Measurements from ENCODE around the gene GORASP1. TPM values are rescaled to one million over a fixed set of nuclear protein-coding genes. Genes with fewer than 3 reads are reported as not detected.

GORASP1 gene
- total RNA-seq, 2 donors from 2014 or later = 47.4 to 48.9 TPM

DNA sequence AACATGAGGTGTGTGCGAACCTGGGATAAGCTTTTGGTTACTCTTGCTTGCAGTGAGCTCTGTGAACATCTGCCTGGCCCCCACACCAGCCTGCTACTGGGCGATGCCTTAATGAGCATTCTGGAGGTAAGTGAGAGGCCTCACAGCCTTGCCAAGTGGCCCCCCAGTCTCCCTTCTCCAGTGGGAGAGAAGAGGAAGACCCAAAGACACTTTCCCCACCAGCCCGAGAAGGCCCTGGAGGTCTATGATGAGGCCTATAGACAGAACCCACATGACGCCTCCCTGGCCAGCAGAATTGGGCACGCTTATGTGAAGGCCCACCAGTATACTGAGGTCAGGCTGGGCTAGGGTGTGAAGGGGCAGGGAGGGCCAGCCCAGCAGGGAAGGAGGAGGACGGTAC, 22.6 kb upstream of the GORASP1 start:
- H3K9ac ChIP-seq (ENCODE audit: extremely low read depth, low read length, poor library complexity, severe bottlenecking) = no peak overlapping the region
- 91% methylated on average over 6 of the region's 6 CpGs; no CpG with 5 or more reads in 1 of the 2 experiments for WGBS, 2 experiments (ENCODE audit: insufficient coverage in 1 of 2, insufficient read length in 1 of 2)
- no peak overlapping the region for H3K4me3 ChIP-seq (ENCODE audit: low read length)
- Mint-ChIP-seq H3K27me3 (ENCODE audit: insufficient read depth) (no peaks in the 10 kb centered on the region), H3K27ac (no peak overlapping the region), H3K9me3 (no peaks in the 10 kb centered on the region), H3K4me3 (no peak overlapping the region), H3K36me3 (ENCODE audit: low read depth) (no peaks in the 10 kb centered on the region), H3K4me1 (peaks cover 9% of the 10 kb centered on the region)
- H3K36me3 ChIP-seq (ENCODE audit: control insufficient read depth, insufficient read depth, low read length) = no peaks in the 10 kb centered on the region
- no peak overlapping the region for H3K27ac ChIP-seq (ENCODE audit: low read depth, low read length)
- H3K9me3 ChIP-seq (ENCODE audit: control insufficient read depth, low read length) = no peaks in the 10 kb centered on the region
- no peaks in the 10 kb centered on the region for H3K4me1 ChIP-seq (ENCODE audit: control insufficient read depth, insufficient read depth, low read length)
- TF ChIP-seq, protein P1, sequence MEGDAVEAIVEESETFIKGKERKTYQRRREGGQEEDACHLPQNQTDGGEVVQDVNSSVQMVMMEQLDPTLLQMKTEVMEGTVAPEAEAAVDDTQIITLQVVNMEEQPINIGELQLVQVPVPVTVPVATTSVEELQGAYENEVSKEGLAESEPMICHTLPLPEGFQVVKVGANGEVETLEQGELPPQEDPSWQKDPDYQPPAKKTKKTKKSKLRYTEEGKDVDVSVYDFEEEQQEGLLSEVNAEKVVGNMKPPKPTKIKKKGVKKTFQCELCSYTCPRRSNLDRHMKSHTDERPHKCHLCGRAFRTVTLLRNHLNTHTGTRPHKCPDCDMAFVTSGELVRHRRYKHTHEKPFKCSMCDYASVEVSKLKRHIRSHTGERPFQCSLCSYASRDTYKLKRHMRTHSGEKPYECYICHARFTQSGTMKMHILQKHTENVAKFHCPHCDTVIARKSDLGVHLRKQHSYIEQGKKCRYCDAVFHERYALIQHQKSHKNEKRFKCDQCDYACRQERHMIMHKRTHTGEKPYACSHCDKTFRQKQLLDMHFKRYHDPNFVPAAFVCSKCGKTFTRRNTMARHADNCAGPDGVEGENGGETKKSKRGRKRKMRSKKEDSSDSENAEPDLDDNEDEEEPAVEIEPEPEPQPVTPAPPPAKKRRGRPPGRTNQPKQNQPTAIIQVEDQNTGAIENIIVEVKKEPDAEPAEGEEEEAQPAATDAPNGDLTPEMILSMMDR (conservative IDR thresholded peaks at IDR 0.05) = no peak
- H3K27me3 ChIP-seq (ENCODE audit: control insufficient read depth, insufficient read depth, low read length, poor library complexity, severe bottlenecking) = no peaks in the 10 kb centered on the region
- DNase-seq = no peak

DNA sequence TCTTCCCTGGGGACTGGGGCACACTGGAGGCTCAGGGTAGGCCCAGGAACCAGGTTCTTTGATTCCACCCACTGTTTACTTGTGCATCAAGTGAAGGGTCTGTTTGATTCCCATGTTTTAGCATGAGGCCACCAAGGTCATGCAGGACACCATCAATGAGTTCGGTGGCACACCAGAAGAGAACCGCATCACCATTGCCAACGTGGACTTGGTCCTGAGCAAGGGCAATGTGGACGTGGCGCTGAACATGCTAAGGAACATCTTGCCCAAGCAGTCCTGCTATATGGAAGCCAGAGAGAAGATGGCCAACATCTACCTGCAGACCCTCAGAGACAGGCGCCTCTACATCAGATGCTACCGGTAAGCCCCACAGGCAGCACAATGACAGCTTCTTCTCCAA, 21.5 kb upstream of the GORASP1 start:
- WGBS, 2 experiments (ENCODE audit: insufficient coverage in 1 of 2, insufficient read length in 1 of 2) = 94 to 100% methylated on average over 6 to 7 of the region's 7 CpGs
- no peak for DNase-seq
- H3K9ac ChIP-seq (ENCODE audit: extremely low read depth, low read length, poor library complexity, severe bottlenecking) = no peak overlapping the region
- H3K36me3 ChIP-seq (ENCODE audit: control insufficient read depth, insufficient read depth, low read length) = no peaks in the 10 kb centered on the region
- no peaks in the 10 kb centered on the region for H3K36me3 Mint-ChIP-seq (ENCODE audit: low read depth)
- no peaks in the 10 kb centered on the region for H3K9me3 ChIP-seq (ENCODE audit: control insufficient read depth, low read length)
- TF ChIP-seq, protein P1 (conservative IDR thresholded peaks at IDR 0.05) = no peak
- H3K27me3 ChIP-seq (ENCODE audit: control insufficient read depth, insufficient read depth, low read length, poor library complexity, severe bottlenecking) = no peaks in the 10 kb centered on the region
- H3K27me3 Mint-ChIP-seq (ENCODE audit: insufficient read depth) = no peaks in the 10 kb centered on the region
- H3K4me3 Mint-ChIP-seq = no peak overlapping the region
- no peaks in the 10 kb centered on the region for H3K9me3 Mint-ChIP-seq
- H3K4me1 ChIP-seq (ENCODE audit: control insufficient read depth, insufficient read depth, low read length) = no peaks in the 10 kb centered on the region
- H3K27ac Mint-ChIP-seq = no peak overlapping the region
- H3K4me3 ChIP-seq (ENCODE audit: low read length) = no peak overlapping the region
- peaks cover 9% of the 10 kb centered on the region for H3K4me1 Mint-ChIP-seq
- H3K27ac ChIP-seq (ENCODE audit: low read depth, low read length) = no peak overlapping the region

- Mint-ChIP-seq H3K4me3 (no peak overlapping the region), H3K36me3 (ENCODE audit: low read depth) (no peaks in the 10 kb centered on the region), H3K27ac (no peak overlapping the region), H3K27me3 (ENCODE audit: insufficient read depth) (no peaks in the 10 kb centered on the region), H3K9me3 (no peaks in the 10 kb centered on the region), H3K4me1 (peaks cover 9% of the 10 kb centered on the region)
- Histone ChIP-seq H3K9ac (ENCODE audit: extremely low read depth, low read length, poor library complexity, severe bottlenecking) (no peak overlapping the region), H3K27me3 (ENCODE audit: control insufficient read depth, insufficient read depth, low read length, poor library complexity, severe bottlenecking) (no peaks in the 10 kb centered on the region), H3K4me3 (ENCODE audit: low read length) (no peak overlapping the region), H3K4me1 (ENCODE audit: control insufficient read depth, insufficient read depth, low read length) (no peaks in the 10 kb centered on the region), H3K36me3 (ENCODE audit: control insufficient read depth, insufficient read depth, low read length) (no peaks in the 10 kb centered on the region), H3K27ac (ENCODE audit: low read depth, low read length) (no peak overlapping the region), H3K9me3 (ENCODE audit: control insufficient read depth, low read length) (no peaks in the 10 kb centered on the region)
- 79 to 89% methylated on average over 1 of the region's 1 CpG for WGBS, 2 experiments (ENCODE audit: insufficient coverage in 1 of 2, insufficient read length in 1 of 2)
- no peak for DNase-seq
- TF ChIP-seq, protein P1 (conservative IDR thresholded peaks at IDR 0.05) = no peak
Measured at GRCh38 chr3:39127908-39128304, 20.5 kb upstream of the GORASP1 start.
